PC-3 (cell line): ENCODE data around the gene KCNH1. TPM values are rescaled to one million over a fixed set of nuclear protein-coding genes. Genes with fewer than 3 reads are reported as not detected.

Experiments used
- ATAC-seq: fragments of 200-7000 bp; cut with Tn5 transposase; 2 replicates; pipeline ENCODE4 v1.9.1; 2020; ENCODE audit warnings: mild to moderate bottlenecking, moderate library complexity
- BruUV-seq: library from RNA; stranded (reverse); fragments of 400-500 nt; replicated peaks from 2 replicates; lab custom pipeline; 2021; lab: Mats Ljungman, UMichigan
- CTCF ChIA-PET: fragments of 300-600 bp; sonication (Branson Sonifier 250); formaldehyde crosslinking; loops from one replicate; lab custom pipeline; 2022; ENCODE audit warnings: antibody characterized with exemption; lab: Charles Lee
- POLR2A ChIA-PET: fragments of 300-600 bp; sonication (Branson Sonifier 250); formaldehyde crosslinking; loops from one replicate; lab custom pipeline; 2022; ENCODE audit warnings: antibody characterized with exemption; ENCODE audit not compliant: unreplicated experiment; lab: Charles Lee
- DNase-seq: peaks from one replicate; pipeline ENCODE4 v3.0.0-alpha.2; 2015
- H2AFZ ChIP-seq: fragments of 300-600 bp; sonication (generic); 2 replicates; pipeline ENCODE4 v1.6.0; 2016; ENCODE audit warnings: antibody characterized with exemption, low read length
- H3F3A ChIP-seq: fragments of 300-600 bp; sonication (generic); one replicate; pipeline ENCODE4 v1.6.0; 2017; ENCODE audit warnings: antibody characterized with exemption, low read length, control low read depth, mild to moderate bottlenecking; ENCODE audit not compliant: unreplicated experiment
- H3K27ac ChIP-seq: fragments of 300-600 bp; sonication (generic); 2 replicates; pipeline ENCODE4 v1.5.1; 2016; ENCODE audit warnings: mild to moderate bottlenecking, low read length
- H3K27me3 ChIP-seq: fragments of 300-600 bp; sonication (generic); 2 replicates; pipeline ENCODE4 v1.6.1; 2016; ENCODE audit warnings: low read length, mixed read lengths
- H3K36me3 ChIP-seq: fragments of 300-600 bp; sonication (generic); 2 replicates; pipeline ENCODE4 v1.6.1; 2016; ENCODE audit warnings: low read depth, mixed run types, low read length, mixed read lengths
- H3K4me1 ChIP-seq: fragments of 300-600 bp; sonication (generic); 2 replicates; pipeline ENCODE4 v1.5.1; 2016; ENCODE audit warnings: low read length; ENCODE audit not compliant: insufficient read depth
- H3K4me2 ChIP-seq: fragments of 300-600 bp; sonication (generic); 2 replicates; pipeline ENCODE4 v1.6.0; 2016; ENCODE audit warnings: low read length
- H3K4me3 ChIP-seq: fragments of 300-600 bp; sonication (generic); 2 replicates; pipeline ENCODE4 v1.5.1; 2016; ENCODE audit warnings: mild to moderate bottlenecking, low read length, mixed read lengths
- H3K79me2 ChIP-seq: fragments of 300-600 bp; sonication (generic); 2 replicates; pipeline ENCODE4 v1.6.1; 2017; ENCODE audit warnings: low read length, mixed read lengths
- H3K9ac ChIP-seq: fragments of 300-600 bp; sonication (generic); 2 replicates; pipeline ENCODE4 v1.6.0; 2016; ENCODE audit warnings: mild to moderate bottlenecking, low read length
- H3K9me2 ChIP-seq: fragments of 300-600 bp; sonication (generic); replicated peaks from 2 replicates; pipeline ENCODE4 v1.6.1; 2016; ENCODE audit warnings: mixed run types, low read length, mixed read lengths
- H3K9me3 ChIP-seq: fragments of 300-600 bp; sonication (generic); 2 replicates; pipeline ENCODE4 v1.6.1; 2016; ENCODE audit warnings: low read length, mixed read lengths
- H4K20me1 ChIP-seq: fragments of 300-600 bp; sonication (generic); 2 replicates; pipeline ENCODE4 v1.6.1; 2016; ENCODE audit warnings: low read length, mixed read lengths
- EZH2 ChIP-seq: fragments of 300-600 bp; sonication (generic); IDR thresholded peaks from one replicate; pipeline ENCODE4 v1.6.1; 2017; ENCODE audit warnings: antibody characterized with exemption, mild to moderate bottlenecking, low read length; ENCODE audit not compliant: unreplicated experiment
- EZH2phosphoT487 ChIP-seq: fragments of 300-600 bp; sonication (generic); IDR thresholded peaks from 2 replicates; pipeline ENCODE4 v1.6.1; 2018; ENCODE audit warnings: mild to moderate bottlenecking, antibody characterized with exemption, low read length, borderline replicate concordance
- intact Hi-C: fragments of 100-400 bp; cut with micrococcal nuclease; formaldehyde crosslinking; loops from 2 replicates; pipeline ENCODE4 v1.9.0; 2023
- total RNA-seq: library from RNA; depleted of rRNA; stranded (reverse); fragments of >200 nt; gene quantifications from 2 replicates; pipeline ENCODE4 v1.2.3, GENCODE V29; 2014
- TF ChIP-seq, protein P1 (sequence below): fragments of 300-600 bp; sonication (generic); conservative IDR thresholded peaks from 2 replicates; pipeline ENCODE4 v1.5.1; 2017; ENCODE audit warnings: antibody characterized with exemption, low read depth, mild to moderate bottlenecking, low read length

Gene KCNH1
- total RNA-seq, 1 experiment from 2014 or later, result not detected

DNA sequence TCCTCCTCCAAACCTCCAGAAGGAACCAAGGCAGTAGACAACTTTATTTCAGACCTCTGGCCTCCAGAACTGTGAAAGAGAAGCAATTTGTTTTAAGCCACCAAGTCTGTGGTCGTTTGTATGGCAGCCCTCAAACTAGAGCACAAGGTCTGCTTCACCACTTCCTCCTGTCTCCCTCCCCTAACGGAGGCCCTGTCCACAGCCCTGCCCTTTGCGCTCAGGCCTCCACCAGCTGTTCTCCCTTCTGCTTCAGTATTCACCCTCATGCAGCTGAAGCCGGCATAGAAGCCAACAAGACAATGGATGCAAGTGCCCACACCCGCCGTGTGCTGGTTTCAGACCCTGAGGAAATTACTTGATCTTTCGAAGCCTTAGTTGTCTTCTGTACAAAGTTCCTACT lies 441.2 kb downstream of the KCNH1 start:
- intact Hi-C loops, result no loop called here
- Histone ChIP-seq H3K27ac (no peak overlapping the region), H3K9me3 (peaks cover 2% of the 10 kb centered on the region; the same call in 1 of the 2 replicates), H3K9ac (no peak overlapping the region), H3F3A (no peaks in the 10 kb centered on the region), H3K9me2 (no peaks in the 10 kb centered on the region), H3K36me3 (no peaks in the 10 kb centered on the region), H3K4me1 (no peaks in the 10 kb centered on the region), H3K79me2 (no peaks in the 10 kb centered on the region), H3K4me3 (no peak overlapping the region), H4K20me1 (no peaks in the 10 kb centered on the region), H3K27me3 (peaks cover 18% of the 10 kb centered on the region; the same call in 1 of the 2 replicates), H2AFZ (no peak overlapping the region), H3K4me2 (no peak overlapping the region)
- TF ChIP-seq, protein P1, sequence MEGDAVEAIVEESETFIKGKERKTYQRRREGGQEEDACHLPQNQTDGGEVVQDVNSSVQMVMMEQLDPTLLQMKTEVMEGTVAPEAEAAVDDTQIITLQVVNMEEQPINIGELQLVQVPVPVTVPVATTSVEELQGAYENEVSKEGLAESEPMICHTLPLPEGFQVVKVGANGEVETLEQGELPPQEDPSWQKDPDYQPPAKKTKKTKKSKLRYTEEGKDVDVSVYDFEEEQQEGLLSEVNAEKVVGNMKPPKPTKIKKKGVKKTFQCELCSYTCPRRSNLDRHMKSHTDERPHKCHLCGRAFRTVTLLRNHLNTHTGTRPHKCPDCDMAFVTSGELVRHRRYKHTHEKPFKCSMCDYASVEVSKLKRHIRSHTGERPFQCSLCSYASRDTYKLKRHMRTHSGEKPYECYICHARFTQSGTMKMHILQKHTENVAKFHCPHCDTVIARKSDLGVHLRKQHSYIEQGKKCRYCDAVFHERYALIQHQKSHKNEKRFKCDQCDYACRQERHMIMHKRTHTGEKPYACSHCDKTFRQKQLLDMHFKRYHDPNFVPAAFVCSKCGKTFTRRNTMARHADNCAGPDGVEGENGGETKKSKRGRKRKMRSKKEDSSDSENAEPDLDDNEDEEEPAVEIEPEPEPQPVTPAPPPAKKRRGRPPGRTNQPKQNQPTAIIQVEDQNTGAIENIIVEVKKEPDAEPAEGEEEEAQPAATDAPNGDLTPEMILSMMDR, result no peak
- TF ChIP-seq EZH2phosphoT487, result no peak
- TF ChIP-seq EZH2, result no peak
- ATAC-seq (no peak), DNase-seq (no peak)
- no TSS peak for BruUV-seq
- ChIA-PET POLR2A (no interaction called here), CTCF (no interaction called here)

DNA sequence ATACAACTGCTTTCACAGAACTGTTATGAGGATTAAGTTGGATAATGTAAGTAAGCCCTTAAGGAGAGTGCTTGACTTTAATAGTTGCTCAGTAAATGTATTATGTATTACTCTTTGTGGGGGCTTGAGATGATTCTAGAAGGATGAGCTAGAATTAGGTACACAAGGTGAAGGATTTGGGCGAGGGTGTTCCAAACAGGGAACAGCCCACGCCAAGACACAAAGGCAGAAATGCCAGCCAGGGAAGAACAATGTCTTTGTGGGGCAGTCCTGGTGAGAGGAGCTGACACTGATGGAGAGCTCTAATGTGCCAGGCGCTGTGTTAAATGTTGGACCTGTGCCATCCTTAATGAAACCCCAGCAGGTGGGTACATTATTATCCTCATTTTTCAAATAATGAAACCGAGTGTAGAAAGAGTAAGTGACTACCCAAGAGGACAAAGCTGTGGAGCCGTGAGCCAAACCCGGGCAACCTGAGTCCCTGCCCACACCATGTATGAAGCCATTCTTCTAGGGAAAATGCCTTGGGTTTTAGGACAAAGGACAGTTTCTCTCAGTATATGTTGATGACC lies 442.8 kb downstream of the KCNH1 start:
- Histone ChIP-seq H4K20me1 (no peaks in the 10 kb centered on the region), H3K4me3 (no peak overlapping the region), H3F3A (no peaks in the 10 kb centered on the region), H3K9me2 (no peaks in the 10 kb centered on the region), H3K27ac (no peak overlapping the region), H2AFZ (no peak overlapping the region), H3K4me1 (no peaks in the 10 kb centered on the region), H3K4me2 (no peak overlapping the region), H3K9ac (no peak overlapping the region), H3K9me3 (peaks cover 2% of the 10 kb centered on the region; the same call in 1 of the 2 replicates), H3K79me2 (no peaks in the 10 kb centered on the region), H3K36me3 (no peaks in the 10 kb centered on the region), H3K27me3 (peaks cover 14% of the 10 kb centered on the region; the same call in 1 of the 2 replicates)
- DNase-seq (no peak), ATAC-seq (no peak)
- TF ChIP-seq, protein P1, result no peak
- TF ChIP-seq EZH2phosphoT487 (no peak), EZH2 (no peak)
- CTCF ChIA-PET, result no interaction called here
- intact Hi-C loops, result no loop called here
- POLR2A ChIA-PET, result no interaction called here
- no TSS peak for BruUV-seq

DNA sequence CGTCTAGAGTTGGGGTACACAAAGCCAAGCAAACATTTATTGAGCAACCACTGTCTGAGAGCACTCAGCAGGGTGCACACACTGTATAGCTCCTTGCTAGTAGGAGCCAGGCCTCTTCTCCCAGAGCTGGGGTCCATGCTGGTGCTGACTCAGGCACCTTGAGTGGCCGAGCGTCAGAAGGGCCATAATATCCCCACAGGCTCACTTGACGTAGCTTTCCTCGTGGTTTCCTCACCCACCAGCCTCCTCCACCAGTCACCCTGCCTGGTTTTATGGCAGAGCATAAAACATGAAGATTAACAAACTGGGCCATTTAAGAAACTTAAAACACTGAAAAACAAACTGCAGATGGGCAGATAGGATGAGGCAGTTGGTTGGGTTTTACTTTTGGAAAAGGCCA lies 443.7 kb downstream of the KCNH1 start:
- BruUV-seq, result no TSS peak
- CTCF ChIA-PET, result no interaction called here
- ATAC-seq, result no peak
- DNase-seq, result no peak
- Histone ChIP-seq H3K27me3 (peaks cover 14% of the 10 kb centered on the region; the same call in 1 of the 2 replicates), H4K20me1 (no peaks in the 10 kb centered on the region), H3K9ac (no peak overlapping the region), H3K27ac (no peak overlapping the region), H3K4me1 (no peaks in the 10 kb centered on the region), H3K36me3 (no peaks in the 10 kb centered on the region), H3F3A (no peaks in the 10 kb centered on the region), H3K9me2 (no peaks in the 10 kb centered on the region), H3K79me2 (no peaks in the 10 kb centered on the region), H2AFZ (no peak overlapping the region), H3K9me3 (peaks cover 2% of the 10 kb centered on the region; the same call in 1 of the 2 replicates), H3K4me3 (no peak overlapping the region), H3K4me2 (no peak overlapping the region)
- TF ChIP-seq EZH2 (no peak), EZH2phosphoT487 (no peak)
- TF ChIP-seq, protein P1, result no peak
- POLR2A ChIA-PET, result no interaction called here
- intact Hi-C loops, result no loop called here
